Panc1 (cell line): ENCODE results near the gene ABCC4. TPM values are rescaled to one million over a fixed set of nuclear protein-coding genes. Genes with fewer than 3 reads are reported as not detected.

Experiments used
- ATAC-seq: fragments of 200-7000 bp; cut with Tn5 transposase; 2 replicates; pipeline ENCODE4 v1.9.1; 2020; ENCODE audit warnings: mild to moderate bottlenecking, moderate library complexity
- BruUV-seq: library from RNA; stranded (reverse); fragments of 400-500 nt; replicated peaks from 2 replicates; lab custom pipeline; 2021; lab: Mats Ljungman, UMichigan
- CTCF ChIA-PET: fragments of 300-600 bp; sonication (Branson Sonifier 250); formaldehyde crosslinking; loops from one replicate; lab custom pipeline; 2022; ENCODE audit warnings: antibody characterized with exemption; lab: Charles Lee
- POLR2A ChIA-PET: fragments of 300-600 bp; sonication (Branson Sonifier 250); formaldehyde crosslinking; loops from one replicate; lab custom pipeline; 2022; ENCODE audit warnings: antibody characterized with exemption; lab: Charles Lee
- DNase-seq: peaks from one replicate; pipeline ENCODE4 v3.0.0-alpha.2; 2010; ENCODE audit warnings: low read depth, low spot score
- H3K27ac ChIP-seq: 2 replicates; pipeline ENCODE4 v1.5.1; 2011; ENCODE audit warnings: mild to moderate bottlenecking, low read length, inconsistent platforms
- H3K27me3 ChIP-seq: fragments of 200-500 bp; sonication (Bioruptor generic); 2 replicates; pipeline ENCODE4 v1.6.0; 2014; ENCODE audit warnings: low read length, inconsistent platforms; ENCODE audit not compliant: control insufficient read depth, insufficient read depth
- H3K36me3 ChIP-seq: fragments of 200-500 bp; sonication (Bioruptor generic); 2 replicates; pipeline ENCODE4 v1.5.1; 2014; ENCODE audit warnings: inconsistent platforms, mild to moderate bottlenecking, low read length, moderate library complexity; ENCODE audit not compliant: control insufficient read depth, insufficient read depth
- H3K4me1 ChIP-seq: 2 replicates; pipeline ENCODE4 v1.5.1; 2011; ENCODE audit warnings: inconsistent platforms, mild to moderate bottlenecking, low read length, moderate library complexity; ENCODE audit not compliant: control insufficient read depth, insufficient read depth
- H3K4me3 ChIP-seq, 2 experiments: 2 replicates each; pipeline ENCODE4 v1.5.1; 2011 to 2012; ENCODE audit warnings: low read depth in 2 of 2, low read length in 2 of 2, mild to moderate bottlenecking in 2 of 2, inconsistent platforms in 1 of 2, moderate library complexity in 1 of 2
- H3K9me3 ChIP-seq: fragments of 200-500 bp; sonication (Bioruptor generic); 2 replicates; pipeline ENCODE4 v1.5.1; 2014; ENCODE audit warnings: low read depth, mild to moderate bottlenecking, inconsistent platforms, low read length, moderate library complexity; ENCODE audit not compliant: control insufficient read depth, insufficient read depth
- CTCF ChIP-seq: fragments of 450-650 bp; IDR thresholded peaks from 2 replicates; pipeline ENCODE4 v1.5.1; 2017; ENCODE audit warnings: mild to moderate bottlenecking
- POLR2AphosphoS5 ChIP-seq: IDR thresholded peaks from 2 replicates; pipeline ENCODE4 v1.6.1; 2012; ENCODE audit warnings: mild to moderate bottlenecking, low read depth, low read length, moderate library complexity
- REST ChIP-seq, 2 experiments: IDR thresholded peaks; 2 replicates each; pipeline ENCODE4 v1.6.1; 2011 to 2012; ENCODE audit warnings: low read depth in 2 of 2, control low read depth in 1 of 2, low read length in 1 of 2, mild to moderate bottlenecking in 1 of 2, moderate library complexity in 1 of 2; ENCODE audit not compliant: insufficient read depth in 1 of 2
- SIN3A ChIP-seq: IDR thresholded peaks from 2 replicates; pipeline ENCODE4 v1.6.1; 2012; ENCODE audit warnings: low read depth, mild to moderate bottlenecking, low read length, moderate library complexity, borderline replicate concordance; ENCODE audit not compliant: insufficient read depth
- TCF7L2 ChIP-seq: IDR thresholded peaks from 2 replicates; pipeline ENCODE4 v1.6.1; 2011; ENCODE audit warnings: mild to moderate bottlenecking, low read depth, low read length, inconsistent platforms
- in situ Hi-C: cut with HindIII; loops from 2 replicates; pipeline ENCODE4 v1.10.0; 2016; ENCODE audit warnings: low sequenced_read_pairs, low pct_unique_long_range_greater_than_20kb
- intact Hi-C: fragments of 100-400 bp; cut with micrococcal nuclease; formaldehyde crosslinking; loops from one replicate; pipeline ENCODE4 v1.10.0; 2022; ENCODE audit not compliant: unreplicated experiment
- total RNA-seq: library from RNA; stranded (reverse); gene quantifications from one replicate; pipeline ENCODE4 v1.2.1, GENCODE V29; 2021; ENCODE audit not compliant: unreplicated experiment

The ABCC4 gene
- total RNA-seq, 1 experiment from 2014 or later = 69.3 TPM

DNA sequence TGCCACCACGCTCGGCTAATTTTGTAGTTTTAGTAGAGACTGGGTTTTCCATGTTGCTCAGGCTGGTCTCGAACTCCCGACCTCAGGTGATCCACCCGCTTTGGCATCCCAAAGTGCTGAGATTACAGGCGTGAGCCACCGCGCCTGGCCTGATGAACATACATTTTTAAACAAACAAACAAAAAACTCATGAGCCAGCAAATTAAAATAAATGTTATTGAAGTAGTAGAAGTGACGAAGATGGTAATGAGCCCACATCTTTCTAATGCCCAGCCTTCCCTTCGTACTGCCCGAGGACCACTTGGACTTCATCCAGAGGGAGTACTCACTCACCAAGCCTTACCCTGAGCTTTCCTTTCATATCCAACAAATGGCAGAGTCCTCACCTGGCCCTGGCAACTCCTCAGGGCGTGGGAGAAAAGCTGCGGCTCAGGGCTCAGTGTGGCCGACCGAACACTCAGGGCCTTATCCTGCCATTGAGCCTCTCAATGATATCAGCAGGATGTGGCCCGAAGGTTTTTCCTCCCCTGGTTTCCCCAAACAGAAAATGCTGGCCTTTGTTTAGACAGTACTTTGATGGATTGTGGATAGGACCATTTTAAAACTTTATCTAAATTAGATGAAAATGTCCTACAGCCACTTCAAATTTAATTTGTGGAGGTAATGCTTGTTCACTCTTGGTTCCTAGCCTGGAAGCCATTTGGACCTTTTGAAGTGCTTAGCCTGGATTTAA, 22.8 kb upstream of the ABCC4 start:
- Histone ChIP-seq H3K9me3 (no peaks in the 10 kb centered on the region), H3K27ac (no peak overlapping the region), H3K27me3 (no peaks in the 10 kb centered on the region), H3K36me3 (no peaks in the 10 kb centered on the region), H3K4me3 (no peak overlapping the region), H3K4me1 (no peaks in the 10 kb centered on the region)
- no peak for TF ChIP-seq CTCF
- TF ChIP-seq TCF7L2 = no peak
- TF ChIP-seq SIN3A = no peak
- no peak for TF ChIP-seq REST (IDR thresholded peaks at IDR 0.05; ENCODE audit: insufficient read depth in 1 of 2, low read depth in 2 of 2, low read length in 1 of 2)
- no peak for TF ChIP-seq POLR2AphosphoS5
- CTCF ChIA-PET = no interaction called here
- ATAC-seq = no peak
- POLR2A ChIA-PET = no interaction called here
- DNase-seq = no peak
- intact Hi-C loops = no loop called here
- BruUV-seq = no TSS peak
- in situ Hi-C loops = no loop called here

- DNase-seq = no peak
- H3K9me3 ChIP-seq = no peaks in the 10 kb centered on the region
Observed at GRCh38 chr13:95319551-95320274, 18.5 kb upstream of the ABCC4 start.

More at GRCh38 chr13:95319551-95320274, 18.5 kb upstream of the ABCC4 start:
- Histone ChIP-seq H3K4me3 (no peak overlapping the region), H3K27ac (no peak overlapping the region), H3K27me3 (no peaks in the 10 kb centered on the region), H3K4me1 (peaks cover 1% of the 10 kb centered on the region; the same call in 1 of the 2 replicates), H3K36me3 (no peaks in the 10 kb centered on the region)
- no TSS peak for BruUV-seq
- ATAC-seq = no peak; the same call in 1 of the 2 replicates
- TF ChIP-seq SIN3A (no peak), TCF7L2 (no peak), POLR2AphosphoS5 (no peak), CTCF (no peak), REST (IDR thresholded peaks at IDR 0.05; ENCODE audit: insufficient read depth in 1 of 2, low read depth in 2 of 2, low read length in 1 of 2) (no peak)
- in situ Hi-C loops = no loop called here
- CTCF ChIA-PET = no interaction called here
- intact Hi-C loops = no loop called here
- POLR2A ChIA-PET = no interaction called here
